Fibroblast of mammary gland (primary cell): Measurements from ENCODE around the gene TEF.

Source experiments
- DNase-seq: peaks from one replicate; pipeline ENCODE4 v3.0.0-alpha.2; 2010; ENCODE audit warnings: low read depth
- H3K4me3 ChIP-seq: 2 replicates; pipeline ENCODE4 v1.5.1; 2011; ENCODE audit warnings: low read depth, mild to moderate bottlenecking, low read length, moderate library complexity; ENCODE audit not compliant: control insufficient read depth
- CTCF ChIP-seq: conservative IDR thresholded peaks from 2 replicates; pipeline ENCODE4 v1.5.1; 2011; ENCODE audit warnings: low read depth, low read length, inconsistent platforms; ENCODE audit not compliant: control insufficient read depth, insufficient read depth

Gene TEF

GRCh38 chr22:41447435-41448188 lies 65.9 kb downstream of the TEF start:
- DNase-seq = peak; percentile 61
- peak overlapping the region; percentile 98 for H3K4me3 ChIP-seq
- TF ChIP-seq CTCF = no peak

GRCh38 chr22:41448189-41448808 lies 66.6 kb downstream of the TEF start:
- no peak for TF ChIP-seq CTCF
- peak overlapping the region; percentile 98 for H3K4me3 ChIP-seq
- DNase-seq = peak; percentile 99
